A673 (cell line): ENCODE data around the gene SRP9.

Experiments used
- CTCF ChIP-seq: fragments of 300-800, 200-600 bp; sonication (generic); conservative IDR thresholded peaks from 2 replicates; pipeline ENCODE4 v1.5.1; 2017; ENCODE audit warnings: low read depth, mild to moderate bottlenecking, antibody characterized with exemption, low read length, moderate library complexity, mixed read lengths
- EZH2 ChIP-seq: fragments of 200-600 bp; sonication (generic); IDR thresholded peaks from 2 replicates; pipeline ENCODE4 v1.6.1; 2017; ENCODE audit warnings: borderline replicate concordance, low read depth, mild to moderate bottlenecking, mixed read lengths, antibody characterized with exemption, low read length; ENCODE audit not compliant: poor library complexity, severe bottlenecking

GRCh38 chr1:225830841-225831240 is 53.2 kb downstream of the SRP9 start:
- TF ChIP-seq CTCF: no peak
- no peak for TF ChIP-seq EZH2
